ENCODE data around the gene CRB1.

GRCh38 chr1:197218857-197219256, 49.2 kb upstream of the CRB1 start:
- no peak for TF ChIP-seq CTCF (conservative IDR thresholded peaks at IDR 0.05; ENCODE audit: low read length)
- TF ChIP-seq EZH2phosphoT487 (IDR thresholded peaks at IDR 0.05; ENCODE audit: borderline replicate concordance), result no peak

Data from Loucy (cell line).